Measurements from ENCODE around the gene FGF8.

Gene FGF8

DNA sequence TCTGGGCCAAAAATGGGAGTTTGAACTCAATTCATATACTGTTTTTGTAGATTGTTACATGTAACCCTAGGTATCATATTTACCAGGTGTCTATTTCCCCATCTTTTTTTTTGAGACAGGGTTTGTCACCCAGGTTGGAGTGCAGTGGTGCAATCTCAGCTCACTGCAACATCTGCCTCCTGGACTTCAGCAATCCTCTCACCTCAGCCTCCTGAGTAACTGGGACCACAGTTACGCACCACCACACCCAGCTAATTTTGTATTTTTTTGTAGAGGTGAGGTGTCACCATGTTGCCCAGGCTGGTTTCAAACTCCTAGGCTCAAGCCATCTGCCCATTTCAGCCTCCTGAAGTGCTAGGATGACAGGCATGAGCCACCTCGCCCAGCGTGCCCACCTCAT, 52.7 kb downstream of the FGF8 start:
- no peak for DNase-seq (ENCODE audit: extremely low read depth, low read depth)
- TF ChIP-seq, protein P1, sequence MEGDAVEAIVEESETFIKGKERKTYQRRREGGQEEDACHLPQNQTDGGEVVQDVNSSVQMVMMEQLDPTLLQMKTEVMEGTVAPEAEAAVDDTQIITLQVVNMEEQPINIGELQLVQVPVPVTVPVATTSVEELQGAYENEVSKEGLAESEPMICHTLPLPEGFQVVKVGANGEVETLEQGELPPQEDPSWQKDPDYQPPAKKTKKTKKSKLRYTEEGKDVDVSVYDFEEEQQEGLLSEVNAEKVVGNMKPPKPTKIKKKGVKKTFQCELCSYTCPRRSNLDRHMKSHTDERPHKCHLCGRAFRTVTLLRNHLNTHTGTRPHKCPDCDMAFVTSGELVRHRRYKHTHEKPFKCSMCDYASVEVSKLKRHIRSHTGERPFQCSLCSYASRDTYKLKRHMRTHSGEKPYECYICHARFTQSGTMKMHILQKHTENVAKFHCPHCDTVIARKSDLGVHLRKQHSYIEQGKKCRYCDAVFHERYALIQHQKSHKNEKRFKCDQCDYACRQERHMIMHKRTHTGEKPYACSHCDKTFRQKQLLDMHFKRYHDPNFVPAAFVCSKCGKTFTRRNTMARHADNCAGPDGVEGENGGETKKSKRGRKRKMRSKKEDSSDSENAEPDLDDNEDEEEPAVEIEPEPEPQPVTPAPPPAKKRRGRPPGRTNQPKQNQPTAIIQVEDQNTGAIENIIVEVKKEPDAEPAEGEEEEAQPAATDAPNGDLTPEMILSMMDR (IDR thresholded peaks at IDR 0.05; ENCODE audit: low read depth, low read length): no peak

DNA sequence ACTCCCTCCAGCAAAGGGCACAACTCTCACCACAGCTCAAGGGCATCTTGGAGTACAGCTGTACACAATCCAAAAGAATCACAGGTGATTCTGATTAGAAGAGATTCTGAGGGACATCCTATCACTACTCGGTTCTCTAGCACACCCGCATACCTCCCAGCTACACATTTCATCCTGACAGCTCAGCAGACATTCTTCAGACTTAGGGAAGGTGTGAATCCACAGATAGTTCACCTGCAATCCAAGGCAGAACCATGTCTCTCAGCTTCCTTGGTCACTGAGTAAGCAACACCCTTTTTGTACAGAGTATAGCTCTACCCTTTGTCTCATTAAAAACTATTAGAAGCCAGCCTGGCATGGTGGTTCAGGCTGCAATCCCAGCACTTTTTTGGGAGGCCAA, 54.1 kb downstream of the FGF8 start:
- DNase-seq (ENCODE audit: extremely low read depth, low read depth): no peak
- TF ChIP-seq, protein P1 (IDR thresholded peaks at IDR 0.05; ENCODE audit: low read depth, low read length): no peak

DNA sequence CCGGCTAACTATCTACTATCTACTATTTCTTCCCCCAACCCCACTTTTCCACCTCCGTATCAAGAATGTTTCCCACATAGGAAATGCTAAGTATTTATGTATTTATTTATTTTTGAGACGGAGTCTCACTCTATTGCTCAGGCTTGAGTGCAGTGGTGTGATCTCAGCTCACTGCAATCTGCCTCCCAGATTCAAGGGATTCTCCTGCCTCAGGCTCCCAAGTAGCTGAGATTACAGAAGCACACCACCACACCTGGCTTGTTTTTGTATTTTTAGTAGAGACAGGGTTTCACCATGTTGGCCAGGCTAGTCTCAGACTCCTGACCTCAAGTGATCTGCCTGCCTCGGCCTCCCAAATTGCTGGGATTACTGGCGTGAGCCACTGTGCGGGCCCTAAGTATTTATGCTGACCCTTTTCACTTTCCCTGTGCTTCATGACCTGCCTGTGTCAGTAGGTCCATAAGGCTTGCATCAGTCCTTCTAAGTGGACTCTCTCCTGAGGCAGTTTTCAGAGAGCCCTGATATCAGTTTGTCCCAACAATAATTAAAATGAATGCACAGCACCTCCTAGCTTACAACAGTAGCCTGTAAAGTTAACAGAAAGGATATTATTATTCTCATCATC, 55.2 kb downstream of the FGF8 start:
- TF ChIP-seq, protein P1 (IDR thresholded peaks at IDR 0.05; ENCODE audit: low read depth, low read length): no peak

More for the DNA sequence above, 55.2 kb downstream of the FGF8 start:
- no peak for DNase-seq (ENCODE audit: extremely low read depth, low read depth)

Data from AG09319 (cell line).